ENCODE data around the gene MRPS34.

MRPS34 gene

GRCh38 chr16:1787322-1788094 lies 14.6 kb upstream of the MRPS34 start:
- in situ Hi-C loops (cut with HindIII; ENCODE audit: low sequenced_read_pairs), result no loop called here
- no peak overlapping the region for H3K4me3 ChIP-seq (ENCODE audit: low read depth, low read length)
- TF ChIP-seq, protein P1, sequence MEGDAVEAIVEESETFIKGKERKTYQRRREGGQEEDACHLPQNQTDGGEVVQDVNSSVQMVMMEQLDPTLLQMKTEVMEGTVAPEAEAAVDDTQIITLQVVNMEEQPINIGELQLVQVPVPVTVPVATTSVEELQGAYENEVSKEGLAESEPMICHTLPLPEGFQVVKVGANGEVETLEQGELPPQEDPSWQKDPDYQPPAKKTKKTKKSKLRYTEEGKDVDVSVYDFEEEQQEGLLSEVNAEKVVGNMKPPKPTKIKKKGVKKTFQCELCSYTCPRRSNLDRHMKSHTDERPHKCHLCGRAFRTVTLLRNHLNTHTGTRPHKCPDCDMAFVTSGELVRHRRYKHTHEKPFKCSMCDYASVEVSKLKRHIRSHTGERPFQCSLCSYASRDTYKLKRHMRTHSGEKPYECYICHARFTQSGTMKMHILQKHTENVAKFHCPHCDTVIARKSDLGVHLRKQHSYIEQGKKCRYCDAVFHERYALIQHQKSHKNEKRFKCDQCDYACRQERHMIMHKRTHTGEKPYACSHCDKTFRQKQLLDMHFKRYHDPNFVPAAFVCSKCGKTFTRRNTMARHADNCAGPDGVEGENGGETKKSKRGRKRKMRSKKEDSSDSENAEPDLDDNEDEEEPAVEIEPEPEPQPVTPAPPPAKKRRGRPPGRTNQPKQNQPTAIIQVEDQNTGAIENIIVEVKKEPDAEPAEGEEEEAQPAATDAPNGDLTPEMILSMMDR (IDR thresholded peaks at IDR 0.05; ENCODE audit: low read depth, low read length), result no peak
- DNase-seq (ENCODE audit: low read depth, low spot score), result no peak

GRCh38 chr16:1787056-1787321 lies 14.1 kb upstream of the MRPS34 start:
- TF ChIP-seq, protein P1 (IDR thresholded peaks at IDR 0.05; ENCODE audit: low read depth, low read length), result no peak
- in situ Hi-C loops (cut with HindIII; ENCODE audit: low sequenced_read_pairs), result no loop called here
- DNase-seq (ENCODE audit: low read depth, low spot score), result no peak
- no peak overlapping the region for H3K4me3 ChIP-seq (ENCODE audit: low read depth, low read length)

DNA sequence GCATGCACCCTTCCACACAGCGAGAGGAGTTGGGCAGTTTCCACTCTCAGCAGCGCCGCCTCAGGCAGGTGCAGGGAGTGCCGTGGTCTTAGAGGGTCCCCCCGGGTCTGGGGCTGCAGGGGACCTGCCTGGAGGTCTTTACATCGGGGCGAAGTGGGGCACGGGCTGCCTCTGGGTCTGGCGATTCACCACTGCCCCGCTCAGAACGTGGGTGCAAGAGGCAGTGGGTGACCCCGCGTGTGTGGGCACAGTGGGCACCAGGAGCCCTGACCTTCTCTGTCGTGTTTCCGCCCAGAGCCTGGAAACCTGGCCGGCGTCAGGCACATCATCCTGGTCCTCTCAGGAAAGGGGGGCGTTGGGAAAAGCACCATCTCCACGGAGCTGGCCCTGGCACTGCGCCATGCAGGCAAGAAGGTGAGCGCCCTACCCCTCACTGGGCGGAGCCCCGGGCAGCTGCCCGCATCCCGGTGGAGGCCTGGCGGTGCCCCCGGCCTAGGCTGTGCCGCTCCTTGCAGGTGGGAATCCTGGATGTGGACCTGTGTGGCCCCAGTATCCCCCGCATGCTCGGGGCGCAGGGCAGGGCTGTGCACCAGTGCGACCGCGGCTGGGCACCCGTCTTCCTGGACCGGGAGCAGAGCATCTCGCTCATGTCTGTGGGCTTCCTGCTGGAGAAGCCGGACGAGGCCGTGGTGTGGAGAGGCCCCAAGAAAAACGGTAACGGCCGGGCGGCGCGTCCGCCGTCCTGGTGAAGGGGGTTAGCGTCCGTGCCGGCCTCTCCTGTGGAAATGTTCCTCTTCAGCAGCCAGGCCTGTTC lies 13.5 kb upstream of the MRPS34 start:
- in situ Hi-C loops (cut with HindIII; ENCODE audit: low sequenced_read_pairs), result no loop called here
- H3K4me3 ChIP-seq (ENCODE audit: low read depth, low read length), result no peak overlapping the region
- DNase-seq (ENCODE audit: low read depth, low spot score), result no peak
- TF ChIP-seq, protein P1 (IDR thresholded peaks at IDR 0.05; ENCODE audit: low read depth, low read length), result no peak

GRCh38 chr16:1785846-1786170 lies 12.9 kb upstream of the MRPS34 start:
- in situ Hi-C loops (cut with HindIII; ENCODE audit: low sequenced_read_pairs), result no loop called here
- DNase-seq (ENCODE audit: low read depth, low spot score), result no peak
- TF ChIP-seq, protein P1 (IDR thresholded peaks at IDR 0.05; ENCODE audit: low read depth, low read length), result no peak
- no peak overlapping the region for H3K4me3 ChIP-seq (ENCODE audit: low read depth, low read length)

GRCh38 chr16:1784977-1785845 lies 12.3 kb upstream of the MRPS34 start:
- TF ChIP-seq, protein P1 (IDR thresholded peaks at IDR 0.05; ENCODE audit: low read depth, low read length), result no peak
- no peak for DNase-seq (ENCODE audit: low read depth, low spot score)
- H3K4me3 ChIP-seq (ENCODE audit: low read depth, low read length), result no peak overlapping the region
- in situ Hi-C loops (cut with HindIII; ENCODE audit: low sequenced_read_pairs), result no loop called here

DNA sequence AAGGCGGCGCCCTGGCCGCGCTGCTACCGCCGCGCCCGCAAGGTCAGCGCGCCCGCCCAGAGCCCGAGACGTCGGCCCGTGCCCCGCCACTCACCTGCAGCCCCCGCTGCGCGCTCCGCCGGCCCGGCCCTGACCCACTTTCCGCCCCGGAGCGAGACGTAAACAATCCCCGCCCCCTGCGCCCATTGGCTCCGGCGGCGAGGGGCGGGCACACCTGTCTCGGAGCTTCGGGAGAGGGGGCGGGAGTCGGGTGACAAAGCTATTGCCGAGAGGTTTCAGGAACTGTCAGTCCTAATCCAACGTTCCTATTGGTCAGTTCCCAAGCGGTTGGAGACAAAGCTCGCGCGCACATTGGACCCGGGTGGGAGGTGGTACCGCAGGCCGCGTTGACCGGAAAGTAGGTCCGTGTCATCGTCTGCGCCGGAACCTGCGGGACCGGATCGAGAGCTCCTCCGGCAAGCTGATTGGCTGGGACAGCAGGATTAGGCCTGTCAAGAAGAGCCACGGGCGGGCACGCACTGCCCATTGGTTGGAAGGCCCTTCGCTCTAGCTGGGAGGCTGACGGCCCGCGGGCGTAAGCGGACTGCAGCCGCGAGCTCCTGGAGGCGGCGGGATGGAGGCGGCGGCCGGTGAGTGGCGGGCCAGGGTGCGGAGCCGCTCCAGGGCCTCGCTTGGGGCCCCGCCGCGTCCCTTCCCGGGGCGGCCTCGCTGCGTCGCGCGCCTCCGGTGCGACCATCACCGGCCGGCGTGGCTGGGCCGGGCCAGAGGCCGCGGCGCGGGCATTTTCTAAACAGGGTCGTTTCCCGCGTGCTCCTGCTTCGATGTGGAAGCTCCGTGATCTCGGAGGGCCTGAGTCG lies 9.7 kb upstream of the MRPS34 start, which contains the start of the genes NUBP2 and SPSB3:
Gene NUBP2, plus strand, starts transcription at position 553 of the 857 bp plus-strand sequence. Its CDS starts 61 bp downstream, at position 614.
Gene SPSB3, minus strand, starts transcription at position 164 of the 857 bp plus-strand sequence. CDS start 1,088 bp downstream, outside the sequence.
- DNase-seq (ENCODE audit: low read depth, low spot score), result peak; percentile 100
- TF ChIP-seq, protein P1 (IDR thresholded peaks at IDR 0.05; ENCODE audit: low read depth, low read length), result no peak
- in situ Hi-C loops (cut with HindIII; ENCODE audit: low sequenced_read_pairs), result no loop called here
- H3K4me3 ChIP-seq (ENCODE audit: low read depth, low read length), result peak within 1 kb of the TSS; percentile 89
